Measurements from ENCODE around the gene OR11A1.

The OR11A1 gene

DNA sequence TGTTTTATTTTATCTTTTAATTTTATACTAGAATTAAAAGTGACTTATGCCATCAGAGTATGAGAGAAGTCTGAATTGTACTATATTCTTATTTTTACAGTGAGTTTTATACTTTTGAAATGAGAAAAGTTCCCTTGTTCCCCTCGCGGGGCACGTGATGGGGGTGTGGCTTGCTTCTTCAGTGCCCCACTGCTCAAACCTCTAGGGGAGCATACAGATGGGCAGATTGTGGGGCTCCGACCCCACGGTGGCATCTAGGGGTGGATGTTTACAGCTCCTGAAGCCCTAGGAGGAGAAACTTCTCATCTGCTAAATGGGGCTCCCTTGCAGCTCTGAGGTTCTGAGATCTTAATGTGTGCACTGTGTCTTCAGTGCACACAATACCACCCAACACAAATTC, 42.8 kb upstream of the OR11A1 start:
- TF ChIP-seq, protein P1, sequence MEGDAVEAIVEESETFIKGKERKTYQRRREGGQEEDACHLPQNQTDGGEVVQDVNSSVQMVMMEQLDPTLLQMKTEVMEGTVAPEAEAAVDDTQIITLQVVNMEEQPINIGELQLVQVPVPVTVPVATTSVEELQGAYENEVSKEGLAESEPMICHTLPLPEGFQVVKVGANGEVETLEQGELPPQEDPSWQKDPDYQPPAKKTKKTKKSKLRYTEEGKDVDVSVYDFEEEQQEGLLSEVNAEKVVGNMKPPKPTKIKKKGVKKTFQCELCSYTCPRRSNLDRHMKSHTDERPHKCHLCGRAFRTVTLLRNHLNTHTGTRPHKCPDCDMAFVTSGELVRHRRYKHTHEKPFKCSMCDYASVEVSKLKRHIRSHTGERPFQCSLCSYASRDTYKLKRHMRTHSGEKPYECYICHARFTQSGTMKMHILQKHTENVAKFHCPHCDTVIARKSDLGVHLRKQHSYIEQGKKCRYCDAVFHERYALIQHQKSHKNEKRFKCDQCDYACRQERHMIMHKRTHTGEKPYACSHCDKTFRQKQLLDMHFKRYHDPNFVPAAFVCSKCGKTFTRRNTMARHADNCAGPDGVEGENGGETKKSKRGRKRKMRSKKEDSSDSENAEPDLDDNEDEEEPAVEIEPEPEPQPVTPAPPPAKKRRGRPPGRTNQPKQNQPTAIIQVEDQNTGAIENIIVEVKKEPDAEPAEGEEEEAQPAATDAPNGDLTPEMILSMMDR (IDR thresholded peaks at IDR 0.05): no peak

DNA sequence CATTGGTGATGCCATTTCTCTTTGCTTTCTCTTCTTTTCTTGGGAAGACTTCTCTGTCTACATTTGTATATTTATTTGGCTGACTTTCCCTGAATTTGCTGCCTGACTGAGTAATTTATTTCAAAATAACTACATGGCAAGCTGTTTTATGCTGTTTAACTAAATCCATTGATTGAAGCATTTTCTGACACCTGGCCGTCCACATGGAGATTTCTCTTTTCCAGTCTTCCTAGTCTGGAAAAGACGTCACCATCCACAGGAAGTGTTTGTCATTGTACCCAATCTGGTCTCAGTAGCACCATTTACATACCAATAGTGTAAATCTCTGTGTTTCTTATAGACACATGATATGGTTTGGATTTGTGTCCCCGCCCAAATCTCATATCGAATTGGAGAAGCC, 40.1 kb upstream of the OR11A1 start:
- TF ChIP-seq, protein P1 (IDR thresholded peaks at IDR 0.05): no peak

GRCh38 chr6:29495571-29495970, 38.7 kb upstream of the OR11A1 start:
- TF ChIP-seq, protein P1 (IDR thresholded peaks at IDR 0.05): no peak

DNA sequence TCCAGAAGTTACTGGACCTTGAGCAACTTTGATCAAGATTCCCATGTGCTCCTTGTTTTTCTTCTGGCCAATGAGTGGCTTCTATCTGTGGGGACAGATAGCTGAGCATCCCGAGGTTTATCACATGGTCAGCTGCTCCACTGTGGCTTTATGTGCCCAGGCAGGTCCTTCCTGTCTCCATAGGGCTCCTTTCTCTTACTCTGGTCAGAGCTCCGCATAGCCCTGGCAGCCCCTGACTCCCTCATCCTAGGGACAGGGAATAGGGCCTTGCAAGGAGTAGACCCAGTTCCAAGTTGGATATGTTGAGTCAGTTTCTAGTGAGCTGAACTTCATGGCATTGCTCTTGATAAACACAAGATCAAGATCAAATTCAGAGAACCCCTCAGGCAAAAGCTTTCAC, 37.3 kb upstream of the OR11A1 start:
- TF ChIP-seq, protein P1 (IDR thresholded peaks at IDR 0.05): no peak

DNA sequence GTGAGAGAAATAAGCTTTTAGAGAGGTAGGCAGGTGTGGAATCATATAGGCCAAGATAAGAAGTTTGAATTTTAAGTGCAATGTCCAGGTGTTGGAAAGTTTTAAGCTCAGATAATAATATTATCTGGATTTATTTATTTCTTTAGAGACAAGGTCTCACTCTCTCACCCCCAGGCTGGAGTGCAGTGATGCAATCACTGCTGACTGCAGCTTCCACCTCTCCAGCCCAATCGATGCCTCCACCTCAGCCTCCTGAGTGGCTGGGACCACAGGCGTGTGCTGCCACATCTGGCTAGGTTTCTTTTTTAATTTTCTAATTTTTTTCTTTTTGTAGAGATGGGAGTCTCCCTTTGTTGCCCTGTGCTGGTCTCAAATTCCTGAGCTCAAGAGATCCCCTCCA, 36.4 kb upstream of the OR11A1 start:
- TF ChIP-seq, protein P1 (IDR thresholded peaks at IDR 0.05): no peak

DNA sequence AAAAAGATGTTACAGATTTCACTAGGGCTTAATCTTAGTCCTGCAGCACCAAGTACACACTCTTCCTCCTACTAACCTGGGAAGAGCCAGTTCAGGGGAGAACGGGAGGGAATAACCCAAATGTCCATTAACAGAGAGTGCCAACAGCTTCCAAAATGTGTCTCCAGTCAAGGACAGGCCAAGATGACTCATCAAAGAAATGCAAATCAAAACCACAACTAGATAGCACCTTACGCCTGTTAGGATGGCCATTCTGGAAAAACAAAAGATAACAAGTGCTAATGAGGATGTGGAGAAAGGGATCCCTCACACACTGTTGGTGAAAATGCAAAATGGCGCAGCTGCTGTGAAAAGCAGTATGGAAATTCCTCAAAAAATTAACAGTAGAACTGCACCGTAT, 34.7 kb upstream of the OR11A1 start:
- TF ChIP-seq, protein P1 (IDR thresholded peaks at IDR 0.05): no peak

DNA sequence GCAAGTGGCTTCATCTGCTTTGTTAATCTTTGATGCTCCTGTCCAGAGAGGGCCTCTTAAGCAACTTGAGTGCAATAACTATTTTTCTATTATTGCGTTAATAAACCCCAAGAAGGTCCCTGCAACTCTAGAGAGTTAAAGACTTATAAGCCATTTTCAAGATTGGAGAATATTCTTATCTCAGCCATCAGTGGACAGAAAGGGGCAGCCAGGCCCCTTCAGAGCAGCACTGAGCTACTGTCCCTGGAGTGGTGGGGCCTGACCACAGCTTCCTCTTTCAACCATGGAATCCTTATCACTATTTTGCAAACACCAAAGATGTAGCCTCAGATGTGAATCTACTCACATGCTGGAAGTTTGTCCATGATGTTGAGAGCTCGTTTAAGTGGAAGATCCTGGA, 33.7 kb upstream of the OR11A1 start:
- TF ChIP-seq, protein P1 (IDR thresholded peaks at IDR 0.05): no peak

- TF ChIP-seq, protein P1 (IDR thresholded peaks at IDR 0.05): no peak
Measured at GRCh38 chr6:29490055-29490454, 33.2 kb upstream of the OR11A1 start.
